ENCODE results near the gene SYCP2L.

SYCP2L gene

GRCh38 chr6:11016452-11016851 is 129.6 kb downstream of the SYCP2L start:
- Histone ChIP-seq H3K27me3 (ENCODE audit: insufficient read depth, low read depth) (no peaks in the 10 kb centered on the region), H4K20me1 (ENCODE audit: insufficient read depth) (no peaks in the 10 kb centered on the region), H2AFZ (ENCODE audit: low read depth) (no peak overlapping the region), H3K4me1 (ENCODE audit: low read depth, poor library complexity, severe bottlenecking) (no peaks in the 10 kb centered on the region), H3K9ac (no peak overlapping the region), H3K36me3 (ENCODE audit: insufficient read depth) (no peaks in the 10 kb centered on the region), H3K79me2 (ENCODE audit: insufficient read depth, low read depth) (no peaks in the 10 kb centered on the region), H3K27ac (no peak overlapping the region), H3K4me3 (IDR thresholded peaks at IDR 0.05; ENCODE audit: insufficient read depth, low read depth, low read length) (no peak overlapping the region), H3K4me2 (no peak overlapping the region)
- no peak for TF ChIP-seq CTCF (conservative IDR thresholded peaks at IDR 0.05; ENCODE audit: low read depth, low read length)

GRCh38 chr6:11017090-11017489 is 130.2 kb downstream of the SYCP2L start:
- H3K9ac ChIP-seq: no peak overlapping the region
- H3K36me3 ChIP-seq (ENCODE audit: insufficient read depth): no peaks in the 10 kb centered on the region
- no peak overlapping the region for H3K4me2 ChIP-seq
- no peak overlapping the region for H3K27ac ChIP-seq
- no peaks in the 10 kb centered on the region for H4K20me1 ChIP-seq (ENCODE audit: insufficient read depth)
- no peaks in the 10 kb centered on the region for H3K27me3 ChIP-seq (ENCODE audit: insufficient read depth, low read depth)
- no peaks in the 10 kb centered on the region for H3K4me1 ChIP-seq (ENCODE audit: low read depth, poor library complexity, severe bottlenecking)
- H2AFZ ChIP-seq (ENCODE audit: low read depth): no peak overlapping the region
- no peak overlapping the region for H3K4me3 ChIP-seq (IDR thresholded peaks at IDR 0.05; ENCODE audit: insufficient read depth, low read depth, low read length)
- TF ChIP-seq CTCF (conservative IDR thresholded peaks at IDR 0.05; ENCODE audit: low read depth, low read length): no peak
- no peaks in the 10 kb centered on the region for H3K79me2 ChIP-seq (ENCODE audit: insufficient read depth, low read depth)

- Histone ChIP-seq H4K20me1 (ENCODE audit: insufficient read depth) (no peaks in the 10 kb centered on the region), H3K4me2 (no peak overlapping the region), H3K27me3 (ENCODE audit: insufficient read depth, low read depth) (no peaks in the 10 kb centered on the region), H3K79me2 (ENCODE audit: insufficient read depth, low read depth) (no peaks in the 10 kb centered on the region), H3K36me3 (ENCODE audit: insufficient read depth) (no peaks in the 10 kb centered on the region), H3K4me3 (IDR thresholded peaks at IDR 0.05; ENCODE audit: insufficient read depth, low read depth, low read length) (no peak overlapping the region), H3K27ac (no peak overlapping the region), H2AFZ (ENCODE audit: low read depth) (no peak overlapping the region), H3K9ac (no peak overlapping the region), H3K4me1 (ENCODE audit: low read depth, poor library complexity, severe bottlenecking) (no peaks in the 10 kb centered on the region)
- no peak for TF ChIP-seq CTCF (conservative IDR thresholded peaks at IDR 0.05; ENCODE audit: low read depth, low read length)
Observed at GRCh38 chr6:11018225-11018624, 131.4 kb downstream of the SYCP2L start.

GRCh38 chr6:11021003-11021402 is 134.2 kb downstream of the SYCP2L start:
- Histone ChIP-seq H3K79me2 (ENCODE audit: insufficient read depth, low read depth) (no peaks in the 10 kb centered on the region), H3K4me2 (no peak overlapping the region), H3K36me3 (ENCODE audit: insufficient read depth) (no peaks in the 10 kb centered on the region), H2AFZ (ENCODE audit: low read depth) (no peak overlapping the region), H3K27me3 (ENCODE audit: insufficient read depth, low read depth) (no peaks in the 10 kb centered on the region), H3K9ac (no peak overlapping the region), H3K27ac (no peak overlapping the region), H4K20me1 (ENCODE audit: insufficient read depth) (no peaks in the 10 kb centered on the region), H3K4me1 (ENCODE audit: low read depth, poor library complexity, severe bottlenecking) (no peaks in the 10 kb centered on the region), H3K4me3 (IDR thresholded peaks at IDR 0.05; ENCODE audit: insufficient read depth, low read depth, low read length) (no peak overlapping the region)
- TF ChIP-seq CTCF (conservative IDR thresholded peaks at IDR 0.05; ENCODE audit: low read depth, low read length): no peak

All from KMS-11 (cell line).